Measurements from ENCODE around the gene SIRT3. TPM values are rescaled to one million over a fixed set of nuclear protein-coding genes. Genes with fewer than 3 reads are reported as not detected.

The SIRT3 gene
- total and polyA plus RNA-seq, 11 donors, result 21.2 to 46.5 (median 27.3) TPM

DNA sequence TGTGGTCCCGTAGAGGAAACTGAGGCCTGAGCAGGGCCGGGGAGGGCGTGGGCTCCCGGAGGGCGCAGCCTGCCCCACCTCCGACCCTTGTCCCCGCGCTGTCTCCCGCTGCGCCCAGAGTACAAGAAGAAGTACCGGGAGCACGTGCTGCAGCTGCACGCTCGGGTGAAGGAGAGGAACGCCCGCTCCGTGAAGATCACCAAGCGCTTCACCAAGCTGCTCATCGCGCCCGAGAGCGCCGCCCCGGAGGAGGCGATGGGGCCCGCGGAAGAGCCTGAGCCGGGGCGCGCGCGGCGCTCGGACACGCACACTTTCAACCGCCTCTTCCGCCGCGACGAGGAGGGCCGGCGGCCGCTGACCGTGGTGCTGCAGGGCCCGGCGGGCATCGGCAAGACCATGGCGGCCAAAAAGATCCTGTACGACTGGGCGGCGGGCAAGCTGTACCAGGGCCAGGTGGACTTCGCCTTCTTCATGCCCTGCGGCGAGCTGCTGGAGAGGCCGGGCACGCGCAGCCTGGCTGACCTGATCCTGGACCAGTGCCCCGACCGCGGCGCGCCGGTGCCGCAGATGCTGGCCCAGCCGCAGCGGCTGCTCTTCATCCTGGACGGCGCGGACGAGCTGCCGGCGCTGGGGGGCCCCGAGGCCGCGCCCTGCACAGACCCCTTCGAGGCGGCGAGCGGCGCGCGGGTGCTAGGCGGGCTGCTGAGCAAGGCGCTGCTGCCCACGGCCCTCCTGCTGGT, 44.0 kb upstream of the SIRT3 start:
- Histone ChIP-seq H3K9me3 (peaks cover 0 to 3% (median 0%) of the 10 kb centered on the region in 12 donors), H3K27ac (no peak overlapping the region), H3K36me3 (no peaks in the 10 kb centered on the region), H3K27me3 (peaks cover 39 to 86% (median 65%) of the 10 kb centered on the region in 9 donors), H3K4me3 (peak overlapping the region in 11 of 12 donors; percentile 3 to 49 (median 31)), H3K4me1 (peaks cover 0 to 31% (median 16%) of the 10 kb centered on the region in 12 donors)
- 3 to 5% (median 4%) methylated on average over 30 to 85 of the region's 85 CpGs for WGBS, 4 donors
- DNase-seq, result peak in 4 of 5 donors; percentile 13 to 71 (median 26)
- ATAC-seq, result peak in 3 of 4 donors; percentile 21 to 67 (median 52)
- TF ChIP-seq POLR2A (IDR thresholded peaks at IDR 0.05), result no peak
- TF ChIP-seq, protein P1, sequence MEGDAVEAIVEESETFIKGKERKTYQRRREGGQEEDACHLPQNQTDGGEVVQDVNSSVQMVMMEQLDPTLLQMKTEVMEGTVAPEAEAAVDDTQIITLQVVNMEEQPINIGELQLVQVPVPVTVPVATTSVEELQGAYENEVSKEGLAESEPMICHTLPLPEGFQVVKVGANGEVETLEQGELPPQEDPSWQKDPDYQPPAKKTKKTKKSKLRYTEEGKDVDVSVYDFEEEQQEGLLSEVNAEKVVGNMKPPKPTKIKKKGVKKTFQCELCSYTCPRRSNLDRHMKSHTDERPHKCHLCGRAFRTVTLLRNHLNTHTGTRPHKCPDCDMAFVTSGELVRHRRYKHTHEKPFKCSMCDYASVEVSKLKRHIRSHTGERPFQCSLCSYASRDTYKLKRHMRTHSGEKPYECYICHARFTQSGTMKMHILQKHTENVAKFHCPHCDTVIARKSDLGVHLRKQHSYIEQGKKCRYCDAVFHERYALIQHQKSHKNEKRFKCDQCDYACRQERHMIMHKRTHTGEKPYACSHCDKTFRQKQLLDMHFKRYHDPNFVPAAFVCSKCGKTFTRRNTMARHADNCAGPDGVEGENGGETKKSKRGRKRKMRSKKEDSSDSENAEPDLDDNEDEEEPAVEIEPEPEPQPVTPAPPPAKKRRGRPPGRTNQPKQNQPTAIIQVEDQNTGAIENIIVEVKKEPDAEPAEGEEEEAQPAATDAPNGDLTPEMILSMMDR (IDR thresholded peaks at IDR 0.05), result no peak
- intact Hi-C loops (cut with DNase I), result loop anchor here in 1 of 10 donors (10.0 kb wide), 1 partner anchor 95 kb away; no protein-coding TSS in a partner anchor

DNA sequence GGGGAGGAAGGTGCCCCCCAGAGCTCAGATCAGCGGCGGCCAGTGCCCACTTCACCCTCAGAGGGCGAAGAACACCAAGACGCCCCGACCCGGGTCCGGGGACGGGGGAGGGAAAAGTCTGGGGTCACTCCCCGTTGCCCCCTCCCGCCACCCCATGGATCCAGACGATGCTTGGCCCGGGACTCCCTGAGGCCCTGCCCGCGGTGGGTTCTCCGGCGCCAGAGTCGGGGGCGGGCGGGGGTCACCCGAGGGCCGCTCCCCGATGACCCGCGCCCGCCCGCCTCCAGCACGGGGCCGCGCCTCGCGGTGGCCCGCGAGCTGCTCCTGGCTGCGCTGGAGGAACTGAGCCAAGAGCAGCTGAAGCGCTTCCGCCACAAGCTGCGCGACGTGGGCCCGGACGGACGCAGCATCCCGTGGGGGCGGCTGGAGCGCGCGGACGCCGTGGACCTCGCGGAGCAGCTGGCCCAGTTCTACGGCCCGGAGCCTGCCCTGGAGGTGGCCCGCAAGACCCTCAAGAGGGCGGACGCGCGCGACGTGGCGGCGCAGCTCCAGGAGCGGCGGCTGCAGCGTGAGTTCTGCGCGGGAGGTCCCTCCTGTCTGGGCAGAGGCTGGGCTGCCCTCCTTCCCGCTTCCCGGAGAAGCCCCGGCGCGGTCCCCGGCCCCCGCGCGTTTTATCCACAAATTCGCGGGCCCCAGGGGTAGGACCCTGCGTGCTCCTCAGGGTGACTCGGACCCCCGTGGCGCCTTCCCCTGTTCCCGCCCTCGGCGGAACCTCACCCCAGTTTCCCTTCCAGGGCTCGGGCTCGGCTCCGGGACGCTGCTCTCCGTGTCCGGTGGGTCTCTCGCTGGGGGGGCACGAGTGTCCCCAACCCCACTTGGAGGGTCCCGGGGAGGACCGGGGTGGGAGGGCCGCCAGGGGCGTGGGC, 43.2 kb upstream of the SIRT3 start:
- H3K36me3 ChIP-seq, result no peaks in the 10 kb centered on the region
- H3K4me3 ChIP-seq, result peak overlapping the region in 11 of 12 donors; percentile 3 to 49 (median 31)
- peaks cover 0 to 31% (median 16%) of the 10 kb centered on the region in 12 donors for H3K4me1 ChIP-seq
- ATAC-seq (peak in 3 of 4 donors; percentile 33 to 38 (median 35)), DNase-seq (peak in 4 of 5 donors; percentile 16 to 63 (median 28))
- H3K27ac ChIP-seq, result no peak overlapping the region
- WGBS, 4 donors, result 12 to 16% (median 16%) methylated on average over 34 to 97 of the region's 97 CpGs
- TF ChIP-seq POLR2A (IDR thresholded peaks at IDR 0.05), result no peak
- TF ChIP-seq, protein P1 (IDR thresholded peaks at IDR 0.05), result no peak
- H3K27me3 ChIP-seq, result peaks cover 39 to 78% (median 57%) of the 10 kb centered on the region in 9 donors
- H3K9me3 ChIP-seq, result peaks cover 0 to 3% (median 0%) of the 10 kb centered on the region in 12 donors
- intact Hi-C loops (cut with DNase I), result loop anchor here in 1 of 10 donors (10.0 kb wide), 1 partner anchor 95 kb away; no protein-coding TSS in a partner anchor

DNA sequence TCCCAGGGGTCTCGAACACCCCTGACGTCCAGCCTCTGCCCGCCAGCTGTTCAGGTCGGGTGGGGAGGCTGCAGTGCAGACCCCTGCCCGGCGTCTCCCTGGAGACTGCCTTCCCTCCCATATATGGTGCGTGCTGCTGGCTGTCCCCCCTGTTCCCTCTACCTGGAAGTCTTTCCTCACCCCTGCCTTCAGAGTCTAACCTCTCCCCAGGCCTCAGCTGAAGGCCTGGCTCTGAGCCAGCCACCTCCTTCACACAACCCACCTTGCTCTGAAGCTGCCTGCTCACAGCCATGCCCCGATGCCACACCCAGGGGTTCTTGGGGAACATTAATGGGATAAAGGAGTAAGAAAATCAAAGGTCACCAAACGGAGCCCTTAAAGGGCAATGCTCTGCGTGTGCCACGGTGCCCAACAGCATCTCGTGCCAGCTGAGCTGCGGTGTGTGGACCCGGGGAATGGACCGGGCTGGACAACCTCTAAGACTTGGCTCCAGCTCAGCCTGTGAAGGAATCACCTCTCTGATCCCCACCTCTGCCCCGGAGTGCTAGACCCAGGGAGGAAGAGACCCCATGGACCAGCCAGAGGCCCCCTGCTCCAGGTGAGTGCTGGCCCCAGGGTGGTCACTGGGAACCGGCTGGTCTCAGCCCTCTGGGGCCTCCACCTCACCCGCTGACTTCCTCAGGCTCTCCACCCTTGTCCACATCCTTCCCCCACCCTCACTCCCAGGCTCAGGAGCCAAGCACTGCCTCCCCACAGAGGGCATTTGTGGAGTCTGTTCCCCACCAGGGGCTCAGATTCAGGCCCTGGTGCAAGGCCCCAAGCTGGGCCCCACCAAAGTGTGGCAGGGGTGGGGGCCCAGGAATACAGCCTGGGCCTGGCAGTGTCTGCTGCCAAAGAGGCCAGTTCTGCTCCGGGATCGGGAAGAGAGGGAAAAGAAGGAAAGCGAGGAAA, 42.1 kb upstream of the SIRT3 start, which contains the start of gene NLRP6:
Gene NLRP6 (plus strand): TSS at position 407 of the 951 bp plus-strand sequence. CDS start 163 bp downstream, at position 570.
- TF ChIP-seq, protein P1 (IDR thresholded peaks at IDR 0.05), result no peak
- no peak for TF ChIP-seq POLR2A (IDR thresholded peaks at IDR 0.05)
- WGBS, 4 donors, result 67 to 77% (median 72%) methylated on average over 14 to 21 of the region's 21 CpGs
- DNase-seq (peak in 3 of 5 donors; percentile 12 to 35 (median 20)), ATAC-seq (no peak)
- no peaks in the 10 kb centered on the region for H3K36me3 ChIP-seq
- no peak within 1 kb of the TSS for H3K27ac ChIP-seq
- H3K4me1 ChIP-seq, result peaks cover 0 to 31% (median 16%) of the 10 kb centered on the region in 12 donors
- intact Hi-C loops (cut with DNase I), result loop anchor here in 1 of 10 donors (10.0 kb wide), 1 partner anchor 97 kb away; no protein-coding TSS in a partner anchor
- peaks cover 39 to 68% (median 54%) of the 10 kb centered on the region in 9 donors for H3K27me3 ChIP-seq
- H3K4me3 ChIP-seq, result peak within 1 kb of the TSS in 10 of 12 donors; percentile 3 to 49 (median 30)
- peaks cover 0 to 3% (median 0%) of the 10 kb centered on the region in 12 donors for H3K9me3 ChIP-seq

Measured in heart left ventricle (tissue), 16 donors.